Stimulated activated CD8-positive, alpha-beta memory T cell treated with anti-CD3 and anti-CD28 coated beads, Interleukin-12 subunit alpha, Interleukin-12 subunit beta, amount 100 ng/mL, for 1 hour (primary cell): ENCODE results near the gene BFSP2.
"Not testable (repeated sequence)": the region's sequence is repeated elsewhere in the genome, so short reads cannot be mapped to it uniquely, and the experiment has no call there.

ENCODE experiments used
- DNase-seq: peaks from one replicate; pipeline ENCODE4 v3.0.0-alpha.2; 2020; ENCODE audit warnings: low read depth

BFSP2 gene

GRCh38 chr3:133479895-133480669 lies 80.2 kb downstream of the BFSP2 start:
- no peak for DNase-seq

DNA sequence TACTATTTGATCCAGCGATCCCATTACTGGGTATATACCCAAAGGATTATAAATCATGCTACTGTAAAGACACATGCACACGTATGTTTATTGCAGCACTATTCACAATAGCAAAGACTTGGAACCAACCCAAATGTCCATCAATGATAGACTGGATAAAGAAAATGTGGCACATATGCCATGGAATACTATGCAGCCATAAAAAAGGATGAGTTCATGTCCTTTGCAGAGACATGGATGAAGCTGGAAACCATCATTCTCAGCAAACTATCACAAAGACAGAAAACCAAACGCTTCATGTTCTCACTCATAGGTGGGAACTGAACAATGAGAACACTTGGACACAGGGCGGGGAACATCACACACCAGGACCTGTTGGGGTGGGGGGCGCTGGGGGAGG lies 82.6 kb downstream of the BFSP2 start:
- DNase-seq, result not testable (repeated sequence)

DNA sequence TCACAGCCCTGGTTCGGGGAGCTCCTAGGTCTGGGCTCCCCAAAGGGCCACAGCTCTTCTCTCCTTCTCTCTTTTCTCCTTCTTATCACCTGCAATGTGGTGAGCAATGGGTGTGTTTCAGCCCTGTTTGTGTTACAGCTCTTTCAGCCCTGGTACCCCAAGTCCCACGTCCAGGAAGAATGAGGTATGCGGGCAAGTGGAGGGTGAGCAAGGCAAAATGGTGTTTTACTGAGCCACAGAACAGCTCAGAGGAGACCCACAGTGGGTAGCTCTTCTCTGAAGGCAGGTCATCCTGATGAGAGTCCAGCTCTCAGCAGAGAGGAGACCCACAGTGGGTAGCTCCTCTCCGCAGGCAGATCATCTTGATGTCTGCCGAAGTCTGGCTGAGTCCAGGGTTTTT lies 86.8 kb downstream of the BFSP2 start:
- no peak for DNase-seq

DNA sequence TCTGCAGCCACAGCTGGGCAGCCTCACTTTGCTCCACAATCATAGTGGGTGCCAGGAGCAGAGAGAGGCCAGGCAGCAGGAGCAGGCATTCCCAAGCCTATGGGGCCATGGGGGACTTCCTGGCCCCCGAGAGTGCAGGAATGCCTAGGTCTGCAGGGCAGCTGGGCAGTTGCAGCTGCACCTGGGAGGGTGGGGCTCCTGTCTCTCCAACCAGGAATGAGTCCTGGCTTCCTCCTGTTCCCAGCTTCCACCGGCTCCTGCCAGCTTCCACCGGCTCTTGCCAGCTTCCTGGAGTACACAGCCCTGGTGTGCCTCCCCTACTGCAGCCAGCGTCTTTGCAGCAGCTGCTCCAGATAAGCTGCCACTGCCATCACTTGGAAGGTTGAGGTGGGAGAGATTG lies 87.3 kb downstream of the BFSP2 start:
- no peak for DNase-seq

DNA sequence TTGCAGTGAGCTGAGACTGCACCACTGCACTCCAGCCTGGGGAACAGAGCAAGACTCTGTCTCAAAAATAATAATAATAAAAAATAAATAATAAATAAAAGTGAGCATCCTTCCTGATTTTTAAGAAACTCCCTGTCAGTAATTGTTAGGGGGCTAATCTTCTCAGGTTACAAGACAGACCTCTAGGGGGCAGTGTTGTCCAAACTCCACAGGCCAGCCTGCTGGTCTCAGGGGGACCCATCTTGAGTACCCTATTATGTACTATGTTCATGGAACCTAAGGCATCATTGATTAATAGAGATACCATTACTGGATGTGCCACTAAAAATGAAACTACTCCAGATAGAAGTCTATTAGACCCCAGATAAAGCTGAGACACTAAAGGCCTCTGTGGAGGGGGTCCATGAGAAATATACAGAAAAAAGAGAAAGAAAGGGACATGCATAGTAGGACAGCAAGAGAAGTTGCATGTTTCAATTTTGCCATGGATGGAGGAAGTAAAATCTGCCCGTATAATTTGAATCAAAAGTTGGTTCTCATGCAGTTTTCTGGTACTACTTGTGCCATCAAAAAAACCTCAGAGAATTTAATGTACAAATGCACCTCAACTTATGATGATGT lies 88.2 kb downstream of the BFSP2 start:
- peak; percentile 57 for DNase-seq

DNA sequence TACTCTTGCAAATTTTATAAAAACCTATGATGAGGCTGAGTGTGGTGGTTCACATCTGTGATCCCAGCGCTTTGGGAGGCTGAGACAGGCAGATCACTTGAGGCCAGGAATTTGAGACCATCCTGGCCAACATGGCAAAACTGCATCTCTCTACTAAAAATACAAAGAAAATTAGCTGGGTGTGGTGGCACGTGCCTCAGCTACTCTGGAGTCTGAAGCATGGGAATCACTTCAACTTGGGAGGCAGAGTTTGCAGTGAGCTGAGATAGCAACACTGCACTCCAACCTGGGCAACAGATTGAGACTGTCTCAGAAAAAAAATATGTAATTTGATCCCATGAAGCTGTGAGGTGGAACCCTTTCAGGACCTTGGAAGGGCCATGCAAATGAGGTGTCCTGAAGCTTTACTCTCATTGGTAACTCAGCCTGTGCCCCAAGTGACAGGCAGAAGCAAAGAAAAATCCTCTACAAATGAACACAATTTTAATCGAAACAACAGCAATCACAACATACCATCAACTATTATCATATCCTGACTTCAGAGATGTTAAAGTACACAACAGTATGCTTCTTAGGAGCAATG lies 89.0 kb downstream of the BFSP2 start:
- no peak for DNase-seq

DNA sequence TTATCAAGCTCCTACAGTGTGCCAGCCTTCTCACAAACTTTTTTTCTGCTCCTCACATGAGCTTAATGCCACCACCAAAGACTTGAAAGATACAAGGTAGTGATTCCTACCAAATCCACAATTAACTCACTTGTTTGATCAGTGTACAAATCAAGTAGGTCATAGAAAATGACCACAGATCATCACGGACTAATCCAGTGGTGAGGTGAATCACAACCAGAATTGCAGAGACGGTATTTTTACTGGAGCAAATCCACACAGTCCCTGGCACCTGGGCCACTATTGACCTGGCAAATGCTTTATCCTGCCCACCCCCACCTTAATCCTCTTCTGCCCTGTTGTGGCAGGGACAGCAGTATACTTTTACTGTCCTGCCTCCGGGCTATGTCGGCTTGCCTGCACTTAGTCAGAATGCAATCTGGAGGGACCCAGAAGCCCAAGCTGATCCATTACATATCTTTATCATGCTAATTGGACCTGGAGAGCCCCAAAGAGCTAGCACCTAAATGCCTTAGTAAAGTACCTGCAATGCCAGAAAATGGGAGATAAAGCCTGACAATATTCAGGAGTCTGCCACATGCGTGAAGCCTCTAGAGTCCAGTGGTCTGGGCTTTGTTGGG lies 89.7 kb downstream of the BFSP2 start:
- DNase-seq, result no peak

- peak; percentile 46 for DNase-seq
Observed at GRCh38 chr3:133490468-133491351, 90.9 kb downstream of the BFSP2 start.

- no peak for DNase-seq
Observed at GRCh38 chr3:133491481-133492059, 91.7 kb downstream of the BFSP2 start.

DNA sequence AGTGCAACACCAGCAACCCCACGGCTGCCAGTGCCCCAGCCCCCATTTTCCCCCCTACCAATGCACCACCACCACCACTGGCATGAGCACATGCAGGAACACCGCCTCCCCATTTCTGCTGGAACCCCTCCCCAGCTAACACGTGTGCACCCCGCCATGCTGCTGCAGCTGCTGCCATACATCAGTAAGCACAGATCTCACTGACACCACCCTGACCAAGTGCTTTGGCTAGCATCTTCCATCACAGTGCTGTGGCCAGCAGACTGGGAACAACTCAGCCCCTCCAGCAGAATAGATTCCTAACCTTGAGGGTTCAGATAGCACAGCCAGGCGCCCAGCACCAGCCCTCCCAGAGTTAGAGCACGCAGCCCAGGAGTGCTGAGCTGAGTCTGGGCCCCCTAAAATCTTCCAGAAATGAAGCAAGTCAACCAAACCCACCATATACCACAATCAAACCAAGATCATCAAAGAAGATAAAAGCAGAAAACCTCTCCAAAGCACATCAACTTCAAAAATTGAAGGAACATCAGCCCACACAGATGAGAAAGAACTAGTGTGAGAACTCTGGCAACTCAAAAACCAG lies 92.4 kb downstream of the BFSP2 start:
- no peak for DNase-seq

DNA sequence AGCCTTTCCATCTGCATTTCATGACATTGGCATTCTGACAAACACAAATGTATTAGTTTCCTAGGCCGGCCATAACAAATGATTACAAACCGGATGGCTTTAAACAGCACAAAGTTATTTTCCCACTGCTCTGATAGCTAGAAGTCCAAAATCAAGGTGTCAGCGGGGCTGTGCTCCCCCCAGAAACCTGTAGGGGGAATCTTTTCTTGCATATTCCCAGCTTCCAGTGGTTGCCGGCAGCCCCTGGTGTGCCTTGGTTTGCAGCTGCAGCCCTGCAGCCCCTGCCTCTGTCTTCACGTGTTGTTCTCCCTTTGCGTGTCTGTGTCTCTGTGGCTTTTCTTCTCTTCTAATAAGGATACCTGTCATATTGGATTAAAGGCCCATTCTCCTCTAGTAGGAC lies 94.6 kb downstream of the BFSP2 start:
- DNase-seq, result no peak

GRCh38 chr3:133502542-133502941 lies 102.7 kb downstream of the BFSP2 start:
- not testable (repeated sequence) for DNase-seq

- DNase-seq, result no peak
Observed at GRCh38 chr3:133503409-133503808, 103.6 kb downstream of the BFSP2 start.

DNA sequence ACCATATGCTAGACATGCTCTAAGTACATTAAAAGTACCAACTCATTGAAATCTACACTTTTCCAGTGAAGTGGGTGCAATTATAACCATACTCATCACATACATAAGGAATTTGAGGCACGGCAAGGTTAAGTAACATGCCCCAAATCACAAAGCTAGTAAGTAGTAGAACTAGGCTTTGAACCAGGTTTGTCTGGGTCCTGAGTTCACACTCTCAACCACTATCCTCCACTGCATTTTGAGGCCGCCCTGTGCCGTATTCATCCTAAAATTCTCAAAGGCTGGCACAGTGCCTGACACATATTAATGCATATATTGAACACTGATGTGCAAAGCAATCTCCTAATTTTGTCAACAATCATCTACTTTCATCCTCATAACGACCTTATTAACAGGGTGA lies 104.9 kb downstream of the BFSP2 start:
- DNase-seq, result no peak

- DNase-seq, result no peak
Observed at GRCh38 chr3:133505813-133506212, 106.0 kb downstream of the BFSP2 start.

DNA sequence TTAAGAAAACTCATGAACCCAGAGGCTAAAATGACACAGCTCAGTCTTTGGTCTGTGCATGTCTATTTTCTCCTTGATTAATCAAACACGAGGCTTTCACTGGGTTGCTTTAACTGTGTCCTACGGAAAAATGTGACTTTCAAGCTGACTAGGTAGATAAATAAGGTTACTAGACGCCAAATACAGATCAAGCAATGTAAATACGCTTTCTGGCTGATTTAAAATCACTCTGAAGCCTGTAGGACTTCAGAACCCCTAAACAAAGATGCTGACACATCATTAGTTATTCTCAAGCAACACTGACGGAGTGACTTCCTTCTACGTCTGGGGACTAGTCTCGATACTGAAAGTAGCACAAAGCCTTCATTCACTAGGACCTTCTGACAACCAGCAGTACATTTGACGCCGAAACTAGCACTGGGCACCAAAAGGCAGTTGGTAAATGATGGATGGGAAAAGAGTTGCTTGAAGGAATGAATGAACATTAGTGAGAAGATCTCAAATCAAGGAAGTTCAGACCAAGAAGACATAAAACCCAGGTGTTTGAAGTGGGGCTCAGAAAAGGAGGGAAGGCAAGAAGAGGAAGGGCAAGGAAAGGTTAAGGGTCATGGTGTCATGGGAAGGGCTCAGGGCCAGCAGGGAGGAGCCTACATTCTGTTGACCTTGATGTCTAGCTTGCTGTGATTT lies 106.5 kb downstream of the BFSP2 start:
- DNase-seq, result no peak

GRCh38 chr3:133509488-133509887 lies 109.6 kb downstream of the BFSP2 start:
- DNase-seq, result no peak

DNA sequence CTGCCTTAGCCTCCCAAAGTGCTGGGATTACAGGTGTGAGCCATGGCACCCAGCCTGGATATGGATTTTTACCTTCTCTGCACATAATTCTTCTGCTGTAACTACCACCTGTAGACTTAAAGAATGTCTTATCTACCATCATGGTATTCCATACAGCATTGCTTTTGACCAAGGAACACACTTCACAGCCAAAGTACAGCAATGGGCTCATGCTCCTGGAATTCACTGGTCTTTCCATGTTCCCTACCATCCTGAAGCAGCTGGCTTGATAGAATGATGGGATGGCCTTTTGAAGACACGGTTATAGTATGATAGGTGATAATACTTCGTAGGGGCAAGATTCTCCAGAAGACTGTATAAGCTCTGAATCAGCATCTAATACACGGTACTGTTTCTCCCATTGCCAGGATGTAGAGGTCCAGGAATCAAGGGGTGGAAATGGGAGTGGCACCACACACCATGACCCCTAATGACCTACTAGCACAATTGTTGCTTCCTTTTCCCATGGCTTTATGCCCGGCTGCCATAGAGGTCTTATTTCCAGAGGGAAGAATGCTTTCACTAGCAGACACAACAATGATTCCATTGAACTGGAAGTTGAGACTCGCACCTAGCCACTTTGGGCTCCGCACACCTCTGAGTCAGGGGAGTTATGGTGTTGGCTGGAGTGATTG lies 112.7 kb downstream of the BFSP2 start:
- DNase-seq, result no peak

DNA sequence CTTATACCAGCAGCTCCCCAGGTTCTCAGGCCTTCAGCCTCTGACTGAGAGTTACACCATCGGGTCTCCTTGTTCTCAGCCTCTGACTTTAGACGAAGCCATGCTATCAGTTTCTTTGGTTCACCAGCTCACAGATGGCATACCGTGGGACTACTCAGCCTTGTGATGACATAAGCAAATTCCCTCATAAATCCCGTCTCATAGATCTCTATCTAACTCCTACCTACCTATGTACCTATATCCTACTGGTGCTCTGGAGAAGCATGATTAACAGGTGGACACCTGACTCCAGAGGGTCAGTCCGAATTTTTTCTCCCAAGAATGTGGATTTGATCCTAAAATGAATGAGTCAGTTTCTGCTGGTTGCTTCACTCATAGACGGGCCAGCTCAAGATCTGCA lies 114.6 kb downstream of the BFSP2 start:
- DNase-seq, result no peak

DNA sequence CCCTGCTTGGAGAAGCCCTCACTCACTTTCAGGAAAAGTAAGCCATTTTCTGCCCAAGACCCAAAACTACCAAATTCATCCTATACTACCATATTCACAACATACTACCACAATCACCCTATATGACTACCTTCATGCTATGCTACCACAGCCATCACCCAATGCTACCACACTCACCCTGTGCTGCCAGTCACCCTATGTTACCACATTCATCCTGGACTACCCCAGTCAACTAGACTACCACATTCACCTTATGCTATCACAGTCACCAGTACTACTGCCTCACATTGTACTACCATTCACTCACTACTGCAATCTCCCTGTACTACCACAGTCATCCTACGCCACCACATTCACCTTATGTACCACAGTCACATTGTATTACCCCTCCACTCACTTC lies 115.3 kb downstream of the BFSP2 start:
- DNase-seq, result no peak
